KMS-11 (cell line): Measurements from ENCODE around the gene ATP8A2.

Source experiments
- H2AFZ ChIP-seq: fragments of 200-600 bp; sonication (generic); 2 replicates; pipeline ENCODE4 v1.6.1; 2016; ENCODE audit warnings: antibody characterized with exemption, mixed run types, low read depth
- H3K27ac ChIP-seq: fragments of 200-600 bp; sonication (generic); 2 replicates; pipeline ENCODE4 v1.6.1; 2016; ENCODE audit warnings: mild to moderate bottlenecking, mixed run types
- H3K27me3 ChIP-seq: fragments of 200-600 bp; sonication (generic); 2 replicates; pipeline ENCODE4 v1.6.1; 2017; ENCODE audit warnings: mild to moderate bottlenecking, low read depth, mixed run types, moderate library complexity; ENCODE audit not compliant: insufficient read depth
- H3K36me3 ChIP-seq: fragments of 200-600 bp; sonication (generic); 2 replicates; pipeline ENCODE4 v1.6.1; 2017; ENCODE audit warnings: mild to moderate bottlenecking, mixed run types; ENCODE audit not compliant: insufficient read depth
- H3K4me1 ChIP-seq: fragments of 200-600 bp; sonication (generic); 2 replicates; pipeline ENCODE4 v1.6.1; 2016; ENCODE audit warnings: mild to moderate bottlenecking, low read depth, mixed run types; ENCODE audit not compliant: poor library complexity, severe bottlenecking
- H3K4me2 ChIP-seq: fragments of 200-600 bp; sonication (generic); 2 replicates; pipeline ENCODE4 v1.7.0; 2016; ENCODE audit warnings: mild to moderate bottlenecking, mixed run types
- H3K4me3 ChIP-seq: fragments of 200-600 bp; sonication (generic); IDR thresholded peaks from 2 replicates; pipeline ENCODE4 v1.6.1; 2017; ENCODE audit warnings: low read depth, low read length, mixed read lengths; ENCODE audit not compliant: insufficient read depth
- H3K79me2 ChIP-seq: fragments of 200-600 bp; sonication (generic); 2 replicates; pipeline ENCODE4 v1.6.1; 2016; ENCODE audit warnings: low read depth, mixed run types; ENCODE audit not compliant: insufficient read depth
- H3K9ac ChIP-seq: fragments of 200-600 bp; sonication (generic); 2 replicates; pipeline ENCODE4 v1.6.1; 2016; ENCODE audit warnings: mild to moderate bottlenecking, mixed run types
- H4K20me1 ChIP-seq: fragments of 200-600 bp; sonication (generic); 2 replicates; pipeline ENCODE4 v1.6.1; 2016; ENCODE audit warnings: mild to moderate bottlenecking, mixed run types; ENCODE audit not compliant: insufficient read depth
- TF ChIP-seq, protein P1 (sequence below): fragments of 200-600 bp; sonication (generic); conservative IDR thresholded peaks from 2 replicates; pipeline ENCODE4 v1.6.1; 2017; ENCODE audit warnings: low read depth, mild to moderate bottlenecking, antibody characterized with exemption, low read length, moderate library complexity, mixed read lengths

Gene ATP8A2

DNA sequence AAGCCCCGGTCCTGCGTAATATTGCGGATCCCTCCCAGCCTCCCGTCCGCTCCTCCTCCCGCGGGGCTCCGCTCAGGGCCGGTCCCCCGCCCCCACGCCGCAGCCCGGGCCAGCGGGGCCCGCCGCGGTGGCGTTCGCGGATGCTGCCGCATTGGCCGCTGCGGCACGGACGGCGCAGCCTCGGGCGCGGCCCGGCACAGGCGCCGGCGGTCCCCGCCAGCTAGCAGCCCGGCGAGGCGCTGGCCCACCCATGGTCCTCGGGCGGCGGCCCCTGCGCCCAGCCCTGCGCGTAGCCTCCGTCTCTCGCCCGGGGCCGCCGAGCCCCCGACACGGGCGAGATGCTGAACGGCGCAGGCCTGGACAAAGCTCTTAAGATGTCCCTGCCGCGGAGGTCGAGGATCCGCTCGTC is at the start of gene ATP8A2:
Gene ATP8A2, plus strand, starts transcription at position 100 of the 409 bp plus-strand sequence. Its CDS starts 239 bp downstream, at position 339.
- TF ChIP-seq, protein P1, sequence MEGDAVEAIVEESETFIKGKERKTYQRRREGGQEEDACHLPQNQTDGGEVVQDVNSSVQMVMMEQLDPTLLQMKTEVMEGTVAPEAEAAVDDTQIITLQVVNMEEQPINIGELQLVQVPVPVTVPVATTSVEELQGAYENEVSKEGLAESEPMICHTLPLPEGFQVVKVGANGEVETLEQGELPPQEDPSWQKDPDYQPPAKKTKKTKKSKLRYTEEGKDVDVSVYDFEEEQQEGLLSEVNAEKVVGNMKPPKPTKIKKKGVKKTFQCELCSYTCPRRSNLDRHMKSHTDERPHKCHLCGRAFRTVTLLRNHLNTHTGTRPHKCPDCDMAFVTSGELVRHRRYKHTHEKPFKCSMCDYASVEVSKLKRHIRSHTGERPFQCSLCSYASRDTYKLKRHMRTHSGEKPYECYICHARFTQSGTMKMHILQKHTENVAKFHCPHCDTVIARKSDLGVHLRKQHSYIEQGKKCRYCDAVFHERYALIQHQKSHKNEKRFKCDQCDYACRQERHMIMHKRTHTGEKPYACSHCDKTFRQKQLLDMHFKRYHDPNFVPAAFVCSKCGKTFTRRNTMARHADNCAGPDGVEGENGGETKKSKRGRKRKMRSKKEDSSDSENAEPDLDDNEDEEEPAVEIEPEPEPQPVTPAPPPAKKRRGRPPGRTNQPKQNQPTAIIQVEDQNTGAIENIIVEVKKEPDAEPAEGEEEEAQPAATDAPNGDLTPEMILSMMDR, result no peak
- Histone ChIP-seq H2AFZ (no peak within 1 kb of the TSS), H3K79me2 (no peaks in the 10 kb centered on the region), H3K36me3 (no peaks in the 10 kb centered on the region), H3K9ac (no peak within 1 kb of the TSS), H4K20me1 (no peaks in the 10 kb centered on the region), H3K4me2 (no peak within 1 kb of the TSS), H3K27ac (no peak within 1 kb of the TSS), H3K27me3 (no peaks in the 10 kb centered on the region), H3K4me1 (no peaks in the 10 kb centered on the region), H3K4me3 (no peak within 1 kb of the TSS)

- Histone ChIP-seq H3K9ac (no peak overlapping the region), H3K4me2 (no peak overlapping the region), H3K4me1 (peaks cover 3% of the 10 kb centered on the region), H3K4me3 (no peak overlapping the region), H3K27me3 (no peaks in the 10 kb centered on the region), H4K20me1 (no peaks in the 10 kb centered on the region), H2AFZ (no peak overlapping the region), H3K27ac (no peak overlapping the region), H3K79me2 (no peaks in the 10 kb centered on the region), H3K36me3 (no peaks in the 10 kb centered on the region)
- TF ChIP-seq, protein P1, result no peak
Observed at GRCh38 chr13:25324100-25324499, 47.7 kb upstream of the ATP8A2 start.

- Histone ChIP-seq H4K20me1 (no peaks in the 10 kb centered on the region), H3K4me1 (no peaks in the 10 kb centered on the region), H3K4me2 (no peak overlapping the region), H2AFZ (no peak overlapping the region), H3K27ac (no peak overlapping the region), H3K27me3 (no peaks in the 10 kb centered on the region), H3K79me2 (peaks cover 2% of the 10 kb centered on the region; the same call in 1 of the 2 replicates), H3K9ac (no peak overlapping the region), H3K36me3 (no peaks in the 10 kb centered on the region), H3K4me3 (no peak overlapping the region)
- TF ChIP-seq, protein P1, result no peak
Observed at GRCh38 chr13:25329706-25330105, 42.1 kb upstream of the ATP8A2 start.

- no peak overlapping the region for H3K9ac ChIP-seq
- no peak overlapping the region for H3K4me3 ChIP-seq
- no peak overlapping the region for H3K27ac ChIP-seq
- H3K4me1 ChIP-seq, result no peaks in the 10 kb centered on the region
- no peaks in the 10 kb centered on the region for H4K20me1 ChIP-seq
- no peak overlapping the region for H3K4me2 ChIP-seq
- no peak overlapping the region for H2AFZ ChIP-seq
- TF ChIP-seq, protein P1, result no peak
- H3K27me3 ChIP-seq, result no peaks in the 10 kb centered on the region
- peaks cover 6% of the 10 kb centered on the region; the same call in 1 of the 2 replicates for H3K79me2 ChIP-seq
- H3K36me3 ChIP-seq, result no peaks in the 10 kb centered on the region
Observed at GRCh38 chr13:25330541-25330940, 41.2 kb upstream of the ATP8A2 start.
